CD4-positive, alpha-beta T cell treated with Interleukin-6 at 100 ng/mL for 8 hours (primary cell): ENCODE measurements around the gene SSBP2.

Source experiments
- DNase-seq: peaks from one replicate; pipeline ENCODE4 v3.0.0-alpha.2; 2020; ENCODE audit warnings: mixed read lengths, low spot score

Gene SSBP2

GRCh38 chr5:81389025-81389424, 361.9 kb downstream of the SSBP2 start:
- DNase-seq, result no peak

GRCh38 chr5:81388169-81388568, 362.7 kb downstream of the SSBP2 start:
- DNase-seq, result no peak

- no peak for DNase-seq
Measured at GRCh38 chr5:81383867-81384266, 367.0 kb downstream of the SSBP2 start.

DNA sequence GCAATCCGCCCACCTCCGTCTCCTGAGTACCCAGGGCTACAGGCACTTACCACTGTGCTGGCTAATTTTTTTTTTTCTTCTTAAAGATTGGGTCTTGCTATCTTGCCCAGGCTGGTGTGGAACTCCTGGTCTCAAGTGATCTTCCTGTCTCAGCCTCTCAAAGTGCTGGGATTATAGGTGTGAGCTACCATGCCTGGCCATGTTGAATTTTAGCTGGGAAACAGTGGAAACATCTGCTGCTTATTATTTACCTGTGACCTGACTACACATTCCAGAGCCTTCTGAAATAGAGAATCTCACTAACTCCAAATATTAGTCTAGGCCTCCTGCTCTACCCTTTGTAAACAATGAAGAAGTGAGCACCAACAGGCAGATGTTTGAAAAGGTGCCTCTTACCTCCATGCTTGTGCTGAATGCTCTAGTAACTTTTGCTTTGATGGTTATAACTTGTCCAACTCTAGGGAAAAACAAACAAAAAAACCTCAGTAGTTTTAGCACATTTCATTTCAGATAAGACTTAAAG, 379.5 kb downstream of the SSBP2 start:
- DNase-seq, result no peak

DNA sequence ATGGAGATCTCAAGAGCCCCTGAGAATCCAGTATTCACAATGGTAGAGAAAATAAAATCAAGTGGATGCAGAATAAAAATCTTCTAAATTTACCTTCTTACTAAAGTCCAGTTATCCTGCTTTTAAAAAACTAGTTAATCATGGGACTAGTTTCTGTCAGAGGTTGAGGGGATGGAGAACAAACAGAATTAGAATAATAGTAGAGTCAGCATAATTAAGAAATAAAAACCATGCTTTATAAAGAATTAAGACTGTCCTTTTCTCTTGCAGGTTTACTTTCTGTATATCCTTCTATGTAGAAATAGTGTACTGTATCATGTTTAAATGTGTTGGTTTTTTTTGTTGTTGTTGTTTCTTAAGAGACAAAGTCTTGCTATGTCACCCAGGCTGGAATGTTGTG, 380.0 kb downstream of the SSBP2 start:
- DNase-seq, result no peak

DNA sequence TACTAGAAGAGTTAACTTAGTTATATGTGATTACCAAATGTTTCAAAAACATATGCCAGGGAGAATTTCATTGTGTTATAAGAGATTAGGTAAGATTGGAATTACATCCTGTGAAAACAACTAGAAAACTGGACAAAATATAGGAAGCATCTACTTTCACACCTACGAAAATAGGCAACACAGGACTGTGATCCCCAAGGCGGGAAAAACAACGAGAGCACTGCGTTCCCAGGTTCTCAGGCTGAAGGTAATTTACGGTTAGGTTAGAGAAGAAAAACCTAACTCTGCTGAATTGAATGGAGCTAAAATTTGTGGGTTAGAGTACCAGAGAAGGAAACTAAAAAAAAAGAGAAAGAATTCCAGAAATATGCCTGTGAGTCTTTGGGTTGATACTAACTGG, 385.4 kb downstream of the SSBP2 start:
- DNase-seq, result no peak

DNA sequence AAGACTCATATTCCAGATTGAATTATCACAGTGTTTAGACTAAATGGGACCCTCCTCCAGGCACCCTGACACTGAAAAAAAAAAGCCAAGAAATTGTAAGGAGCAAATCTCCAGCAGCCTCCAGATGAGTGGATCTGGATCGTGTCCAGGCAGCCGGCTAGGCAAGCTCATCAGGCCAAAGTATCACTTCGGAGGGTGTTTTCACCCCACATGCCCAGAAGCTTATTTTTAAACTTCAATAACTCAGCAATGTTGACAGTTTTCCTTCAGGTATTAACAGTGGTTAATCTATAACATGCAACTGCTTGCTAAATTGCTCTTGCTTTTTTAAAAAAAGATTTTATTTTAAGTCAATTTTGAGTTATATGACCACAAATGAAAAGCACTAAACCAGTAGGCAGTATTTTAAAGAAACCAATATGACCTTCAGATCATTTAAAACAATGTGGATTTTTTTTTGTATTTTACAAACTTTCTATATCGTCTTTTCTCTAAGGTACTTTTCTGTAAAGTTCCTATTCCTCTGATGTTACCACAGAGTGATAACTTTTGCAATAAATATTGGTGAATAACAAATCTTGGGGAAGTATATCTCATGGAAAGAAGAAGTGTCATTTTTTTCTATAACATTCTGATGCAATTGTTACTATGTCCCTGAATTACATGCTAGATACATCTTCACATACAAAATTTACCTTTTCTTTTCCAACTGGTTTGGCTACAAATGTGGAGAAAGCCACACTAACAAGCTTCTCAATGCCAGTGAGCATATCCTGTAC, 387.6 kb downstream of the SSBP2 start:
- DNase-seq, result no peak
